GM21529 (cell line): ENCODE measurements around the gene SH3GL2.

Experiments
- ATAC-seq: cut with Tn5 transposase; IDR thresholded peaks from one replicate; pipeline ENCODE4 v1.9.1; 2021; ENCODE audit not compliant: unreplicated experiment

Gene SH3GL2

DNA sequence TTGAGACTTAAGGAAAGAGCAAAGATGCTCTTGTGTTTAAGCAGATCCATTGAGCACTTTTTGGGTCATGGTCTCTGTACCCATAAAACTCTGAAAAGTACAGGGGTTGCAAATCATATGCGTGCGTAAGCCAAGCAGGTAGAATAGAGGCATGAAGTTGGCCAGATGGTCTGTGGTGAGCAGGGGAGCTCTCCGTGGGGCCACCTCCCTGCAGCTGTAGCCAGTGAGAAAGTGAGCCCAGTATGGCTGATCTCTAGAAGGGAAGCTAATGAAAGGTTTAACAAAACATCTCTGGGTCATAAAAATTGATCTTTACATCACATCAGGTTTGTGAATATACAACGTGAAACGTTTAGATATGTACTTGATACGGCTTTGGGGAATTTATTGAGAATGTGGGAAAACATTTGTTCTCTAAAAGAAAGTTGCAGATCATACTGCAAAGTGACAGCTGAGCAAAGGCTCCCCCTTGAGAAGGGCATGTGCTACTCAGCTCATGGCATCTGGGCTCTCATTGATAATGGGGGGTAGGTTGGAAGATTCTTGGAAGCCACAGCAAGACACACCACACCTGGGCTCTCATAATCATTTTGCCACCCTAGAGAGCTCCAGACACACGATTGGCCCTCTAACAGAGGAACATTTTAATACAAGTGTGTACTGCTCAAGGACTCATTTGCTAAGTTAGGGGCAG lies 30.6 kb downstream of the SH3GL2 start:
- no peak for ATAC-seq

DNA sequence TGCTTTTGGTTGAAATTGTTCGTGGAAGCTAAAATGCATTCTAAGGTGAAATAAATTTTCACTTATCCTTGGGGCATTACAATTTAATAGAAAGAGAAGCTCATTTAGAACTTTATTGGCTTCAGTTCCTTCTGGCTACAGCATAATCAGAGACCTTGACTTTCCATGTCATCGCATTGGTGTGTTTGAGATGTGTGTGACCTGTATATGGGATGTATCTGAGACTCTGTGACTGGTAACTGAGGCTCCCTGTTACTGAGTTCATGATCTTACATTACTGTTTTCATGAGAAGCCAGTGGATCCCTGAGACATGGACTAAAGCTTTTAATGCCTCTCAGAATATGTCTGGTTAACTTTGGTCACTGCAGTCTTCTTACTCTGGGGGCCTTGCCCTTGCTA lies 32.5 kb downstream of the SH3GL2 start:
- ATAC-seq: no peak

DNA sequence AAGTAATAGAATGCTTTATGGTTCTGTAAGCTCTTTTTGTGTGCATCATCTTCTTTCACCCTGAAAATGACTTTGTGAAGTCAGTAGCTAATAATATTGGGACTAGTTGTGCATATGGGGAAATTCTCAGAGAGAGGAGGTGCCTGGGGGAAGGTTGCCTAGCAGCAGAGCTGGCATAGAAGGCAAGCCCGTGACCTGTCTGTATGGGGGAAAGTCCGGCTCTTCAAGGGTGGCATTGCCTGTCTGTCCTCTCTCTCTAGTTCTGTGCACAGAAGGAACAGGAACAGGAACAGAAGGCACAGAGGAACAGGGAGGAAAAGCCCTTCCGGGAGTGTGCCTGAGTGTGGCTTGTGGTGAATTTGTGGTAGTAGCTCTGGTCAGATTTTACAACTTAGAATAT lies 33.1 kb downstream of the SH3GL2 start:
- no peak for ATAC-seq

DNA sequence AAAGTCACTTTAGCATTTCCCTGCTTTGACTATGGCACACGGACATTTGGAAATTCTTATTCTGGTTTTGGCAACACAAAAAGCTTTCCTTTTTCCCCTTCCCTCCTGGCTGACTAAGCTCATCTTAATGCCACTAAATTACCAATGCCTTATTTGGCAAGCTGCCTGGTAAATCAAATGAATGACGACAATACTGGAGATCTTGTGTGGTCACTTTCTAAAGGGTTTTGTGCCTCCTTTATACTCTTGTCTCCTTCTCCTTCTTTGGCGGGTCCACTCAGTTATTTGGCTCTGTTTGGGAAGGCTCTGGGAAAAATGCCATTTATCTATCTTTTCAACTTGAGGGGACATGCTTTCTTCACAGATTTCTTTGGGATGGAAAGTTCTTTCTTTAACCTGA lies 34.9 kb downstream of the SH3GL2 start:
- ATAC-seq: no peak

DNA sequence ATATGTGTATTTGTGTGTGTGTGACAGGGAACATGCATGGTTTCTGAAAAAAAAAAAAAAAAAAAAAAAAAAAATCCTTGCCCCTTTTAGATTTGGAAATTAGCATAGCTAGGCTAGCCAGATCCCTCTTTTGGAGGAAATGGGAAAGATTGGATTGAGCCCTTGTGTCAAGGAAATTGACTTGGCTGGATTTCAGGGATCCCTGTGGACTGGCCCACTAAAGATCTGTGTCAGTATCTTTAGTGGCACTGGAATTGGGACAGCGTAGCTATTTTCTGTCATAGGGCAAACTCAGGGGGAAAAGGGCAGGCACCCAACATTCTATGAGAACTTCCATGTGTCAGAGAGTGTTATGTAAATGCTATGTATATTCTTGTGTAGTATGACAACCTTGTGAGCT lies 35.4 kb downstream of the SH3GL2 start:
- ATAC-seq: no peak

DNA sequence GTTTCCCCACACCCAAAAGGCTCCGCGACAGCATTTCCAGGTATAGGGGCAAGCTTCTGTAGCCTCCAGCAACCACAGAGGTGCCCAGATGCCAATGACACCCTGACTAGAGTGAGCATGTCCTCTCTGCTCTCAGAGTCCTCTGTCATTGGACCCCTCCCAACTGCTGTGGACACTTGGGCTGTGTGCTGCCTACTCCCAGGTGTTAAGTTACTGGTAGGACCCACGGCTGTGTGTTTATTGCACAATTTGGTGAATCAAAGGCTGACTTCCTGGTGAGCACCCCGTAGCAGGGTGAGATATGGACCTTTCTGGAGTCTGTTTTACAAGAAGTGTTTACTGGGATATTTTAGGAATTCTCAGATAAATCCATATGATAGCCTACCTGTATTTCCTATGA lies 36.0 kb downstream of the SH3GL2 start:
- ATAC-seq: no peak

DNA sequence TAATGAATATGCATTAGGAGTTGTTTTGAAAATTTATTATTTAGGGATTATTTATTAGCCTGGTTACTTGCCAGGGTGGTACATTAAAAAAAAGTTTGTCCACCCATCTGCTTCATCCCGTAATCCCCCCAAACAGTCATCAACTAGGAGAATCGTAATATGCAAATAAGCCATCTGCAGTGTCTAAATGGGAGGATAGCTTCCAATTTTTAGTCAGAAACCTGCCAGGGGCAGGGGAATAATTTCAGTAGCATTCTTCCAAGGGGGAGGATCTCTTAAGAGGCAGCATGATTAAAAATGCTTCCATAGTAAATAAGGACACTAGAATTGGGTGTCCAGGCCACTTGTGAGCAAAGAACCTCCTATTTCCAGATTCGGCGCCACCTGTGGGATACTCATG lies 43.3 kb downstream of the SH3GL2 start:
- ATAC-seq: no peak

DNA sequence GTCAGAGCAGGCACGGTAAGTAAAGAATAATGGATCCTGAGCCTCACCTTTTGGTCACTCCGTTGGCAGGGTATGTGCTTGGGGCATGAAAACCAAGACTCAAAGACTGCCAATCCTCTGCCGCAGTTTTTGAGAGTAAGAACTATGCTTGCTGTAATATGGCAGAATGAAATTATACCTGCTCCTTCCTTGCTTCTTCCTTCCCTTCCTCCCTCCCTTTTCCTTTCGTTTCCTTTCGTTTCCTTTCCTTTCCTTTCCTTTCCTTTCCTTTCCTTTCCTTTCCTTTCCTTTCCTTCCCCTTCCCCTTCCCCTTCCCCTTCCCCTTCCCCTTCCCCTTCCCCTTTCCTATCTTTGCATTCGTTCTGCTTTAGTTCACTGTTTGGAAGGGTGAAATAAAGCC lies 43.9 kb downstream of the SH3GL2 start:
- ATAC-seq: no peak

DNA sequence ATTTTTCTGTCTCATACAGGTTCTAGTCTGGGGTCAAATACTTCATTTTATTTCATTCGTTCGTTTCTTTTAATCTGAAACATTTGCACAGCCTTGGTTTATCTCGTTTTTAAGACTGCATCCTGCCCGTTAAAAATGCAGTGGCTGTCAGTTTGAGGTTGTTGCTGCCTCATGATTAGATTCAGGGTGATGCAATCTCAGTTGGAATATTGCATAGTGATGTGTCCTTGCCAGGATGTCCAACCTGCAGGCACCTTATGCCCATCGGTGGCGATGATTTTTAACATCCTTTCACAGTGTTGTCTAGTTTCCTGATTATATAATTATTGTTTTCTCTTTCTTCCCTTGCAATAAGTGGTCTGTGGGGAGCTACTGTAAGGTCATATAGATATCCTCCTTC lies 45.1 kb downstream of the SH3GL2 start:
- ATAC-seq: no peak

DNA sequence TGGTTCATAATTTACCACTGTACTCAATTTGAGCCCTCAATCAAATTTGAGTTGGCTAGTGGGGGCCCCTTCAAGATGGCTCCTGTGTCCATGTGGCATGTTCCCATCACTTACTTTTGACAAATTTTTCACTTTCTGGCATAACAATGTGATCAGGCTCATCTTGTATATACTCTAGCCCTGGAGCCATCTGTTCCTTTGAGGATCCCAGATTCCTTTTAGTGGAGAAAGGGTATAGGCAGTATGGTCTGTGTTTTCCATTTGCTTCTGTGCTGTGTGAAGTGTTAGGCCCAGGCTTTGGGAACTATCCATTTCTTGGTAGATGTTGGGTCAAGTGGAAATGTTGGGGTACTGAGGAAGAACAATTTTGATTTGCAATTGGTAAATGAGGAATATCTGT lies 45.7 kb downstream of the SH3GL2 start:
- no peak for ATAC-seq

DNA sequence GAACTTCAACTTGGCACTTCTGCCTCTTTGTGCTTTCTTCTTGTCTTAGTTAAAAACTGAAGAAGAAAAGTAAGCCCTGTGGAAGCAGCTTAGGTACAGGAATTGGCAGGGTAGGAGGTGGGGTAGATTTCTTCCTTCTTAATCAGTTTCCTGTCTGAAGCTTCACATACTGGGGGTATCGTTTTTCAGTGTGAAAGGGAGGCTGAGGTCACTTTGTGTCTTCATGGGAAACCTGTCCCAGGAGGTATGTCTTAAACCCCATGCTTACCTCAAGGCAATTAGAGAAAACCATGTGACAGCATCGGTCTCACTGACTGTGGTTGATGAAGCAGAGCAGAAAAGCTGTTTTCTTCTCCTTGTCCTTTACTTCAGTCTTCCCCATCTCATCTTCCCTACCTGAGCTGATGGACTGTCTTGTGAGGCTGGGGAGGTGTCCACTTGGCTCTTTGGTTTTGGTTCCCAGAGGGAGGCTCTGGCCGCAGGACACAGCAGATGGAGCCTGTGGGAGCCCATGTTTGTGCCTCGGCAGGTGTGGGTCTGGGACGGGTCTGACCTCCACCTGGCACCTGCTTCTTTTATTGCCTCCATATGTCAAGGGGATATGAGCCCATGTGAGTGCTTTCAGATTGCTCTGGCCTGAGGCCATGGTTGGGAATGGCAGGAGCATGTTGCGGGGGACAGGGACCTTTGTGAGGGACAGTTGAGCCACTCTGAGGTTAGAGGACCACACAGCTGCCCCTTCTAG lies 47.0 kb downstream of the SH3GL2 start:
- ATAC-seq: no peak

DNA sequence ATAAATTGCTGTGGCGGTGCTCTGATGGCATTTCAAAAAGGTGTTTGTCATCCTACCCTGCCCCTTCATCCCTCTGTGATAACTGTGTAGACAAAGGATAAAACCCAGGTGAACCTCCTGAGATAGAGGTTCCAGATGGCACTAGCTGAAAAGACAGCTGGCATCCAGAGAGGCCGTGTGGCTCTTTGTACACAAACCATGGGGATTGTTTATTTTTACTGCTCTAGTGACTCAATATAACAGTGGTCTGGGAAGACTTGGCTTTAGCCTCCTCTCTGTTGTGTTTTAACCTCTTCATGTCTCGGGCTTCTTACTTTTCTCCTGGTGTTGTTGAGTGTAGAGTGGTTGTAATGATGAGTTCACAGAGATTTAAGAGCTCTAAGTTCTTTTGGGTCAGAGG lies 48.8 kb downstream of the SH3GL2 start:
- ATAC-seq: no peak

DNA sequence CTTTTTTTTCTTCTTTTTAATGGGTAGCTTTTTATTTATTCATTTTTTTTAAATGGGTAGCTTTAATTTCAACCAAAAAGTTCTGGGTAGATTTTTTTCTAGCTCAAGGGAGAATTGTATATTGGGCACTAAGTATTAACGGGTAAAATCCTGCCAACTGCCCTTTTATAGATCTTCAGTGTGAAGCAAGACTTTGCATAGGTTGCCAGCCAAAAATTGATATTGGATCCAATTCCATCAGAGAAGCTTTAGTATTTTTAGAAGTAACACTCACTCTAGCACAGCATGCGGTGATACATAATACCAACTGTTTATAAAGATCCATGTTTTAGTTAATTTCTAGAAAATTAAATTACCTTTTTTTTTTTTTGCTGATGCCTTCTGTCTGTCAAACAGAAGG lies 49.8 kb downstream of the SH3GL2 start:
- no peak for ATAC-seq

DNA sequence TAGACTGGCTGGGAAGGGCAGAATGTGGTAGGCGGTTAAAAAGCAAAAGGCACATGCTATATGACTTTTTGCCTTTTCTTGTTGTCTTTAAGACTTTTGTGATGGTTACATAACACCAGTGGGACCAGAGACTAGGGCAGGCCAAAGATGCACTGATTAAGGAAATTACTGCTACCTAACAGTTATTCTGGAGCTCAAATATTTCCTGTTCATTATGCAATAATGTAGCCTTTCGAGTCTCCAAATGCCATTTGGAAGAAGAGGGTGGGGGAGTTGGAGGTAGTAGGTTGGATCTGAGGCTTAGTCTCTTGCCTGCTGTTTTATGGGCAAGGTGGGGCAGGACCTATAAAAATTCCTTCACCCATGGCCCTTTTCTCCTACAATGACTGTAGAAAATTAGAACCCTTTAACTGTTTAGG lies 51.7 kb downstream of the SH3GL2 start:
- ATAC-seq: no peak

DNA sequence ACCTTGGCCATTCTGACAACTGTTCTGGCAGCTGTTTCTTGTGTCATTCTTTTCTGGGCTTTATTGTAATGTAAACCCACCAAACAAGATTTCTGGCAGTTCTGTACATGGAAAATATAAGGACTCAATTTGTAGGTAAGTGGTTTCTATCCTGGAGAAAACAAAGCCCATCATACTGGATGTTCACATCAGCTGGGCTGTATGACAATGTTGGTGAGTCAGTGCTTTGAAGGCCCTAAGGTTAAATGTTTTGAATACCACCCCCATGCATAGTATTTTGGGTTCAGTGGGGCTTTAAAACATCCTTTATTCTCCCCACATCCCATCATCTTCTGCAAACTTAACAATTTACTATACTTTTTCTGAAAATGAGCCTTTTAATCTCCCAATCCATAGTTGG lies 52.5 kb downstream of the SH3GL2 start:
- no peak for ATAC-seq

DNA sequence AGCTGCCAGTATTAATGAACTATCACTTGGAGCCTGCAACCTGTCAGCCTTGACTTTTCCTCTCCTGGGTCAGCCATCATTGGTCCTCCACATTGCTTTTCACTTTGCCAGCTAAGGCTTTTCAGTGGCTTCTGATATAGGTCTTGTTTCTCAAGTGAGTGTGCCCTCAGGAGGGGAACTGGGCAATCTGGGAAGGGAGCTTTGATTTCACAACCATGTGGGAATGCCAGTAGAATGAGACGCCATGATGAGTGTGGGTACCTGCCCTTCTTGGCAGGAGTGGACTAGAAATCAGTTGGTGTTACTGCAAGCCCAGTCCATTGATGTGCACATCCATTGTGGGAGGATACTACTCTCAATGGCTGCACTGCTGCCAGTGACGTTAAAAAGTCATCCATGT lies 54.1 kb downstream of the SH3GL2 start:
- no peak for ATAC-seq

DNA sequence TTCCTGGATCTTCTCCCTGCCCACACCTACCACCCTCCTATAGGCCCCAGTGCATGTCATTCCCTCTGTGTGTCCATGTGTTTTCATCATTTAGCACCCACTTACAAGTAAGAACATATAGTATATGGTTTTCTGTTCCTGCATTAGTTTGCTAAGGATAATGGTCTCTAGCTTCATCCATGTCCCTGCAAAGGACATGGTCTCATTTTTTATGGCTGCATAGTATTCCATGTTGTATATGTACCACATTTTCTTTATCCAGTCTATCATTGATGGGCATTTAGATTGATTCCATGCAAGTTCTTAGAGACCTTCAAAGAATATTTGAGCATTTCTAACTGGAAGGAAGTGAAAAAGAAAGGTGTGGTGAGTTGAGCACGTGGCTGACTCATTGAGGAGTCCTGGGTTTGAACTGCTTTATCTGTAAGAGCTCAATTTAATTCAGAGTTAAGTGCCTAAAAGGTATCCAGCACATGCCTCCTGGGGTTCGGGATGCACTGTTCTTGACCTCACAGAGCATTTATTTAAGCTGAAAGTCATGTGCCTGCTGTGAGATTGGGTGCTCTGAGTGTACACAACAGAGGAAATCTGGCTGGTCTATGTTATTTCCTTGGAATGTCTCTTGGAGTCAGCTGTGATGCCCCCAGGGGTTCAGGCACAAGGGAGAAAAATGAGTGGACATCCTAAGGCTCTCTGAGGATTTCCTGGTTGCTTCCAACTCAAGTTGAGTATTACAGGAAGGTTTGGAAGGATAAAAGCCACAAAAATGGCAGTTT lies 56.4 kb downstream of the SH3GL2 start:
- no peak for ATAC-seq

DNA sequence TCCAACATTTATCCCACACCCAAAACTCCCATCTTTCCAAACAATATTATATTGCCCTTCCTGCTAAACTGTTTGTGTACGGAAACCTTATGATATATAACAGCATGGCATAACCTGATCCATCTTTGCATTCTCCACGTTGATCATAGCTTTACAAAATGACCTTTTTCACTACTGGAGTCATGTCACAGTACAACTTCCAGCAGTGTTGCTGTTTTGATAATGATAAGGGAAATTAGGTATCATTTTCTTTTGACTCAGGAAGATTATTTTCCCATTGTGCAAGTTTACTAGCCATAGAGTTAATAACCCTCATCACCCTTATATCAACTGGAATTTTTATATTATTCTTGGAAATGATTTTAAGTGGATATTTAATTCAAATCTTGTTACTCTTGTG lies 57.5 kb downstream of the SH3GL2 start:
- no peak for ATAC-seq

DNA sequence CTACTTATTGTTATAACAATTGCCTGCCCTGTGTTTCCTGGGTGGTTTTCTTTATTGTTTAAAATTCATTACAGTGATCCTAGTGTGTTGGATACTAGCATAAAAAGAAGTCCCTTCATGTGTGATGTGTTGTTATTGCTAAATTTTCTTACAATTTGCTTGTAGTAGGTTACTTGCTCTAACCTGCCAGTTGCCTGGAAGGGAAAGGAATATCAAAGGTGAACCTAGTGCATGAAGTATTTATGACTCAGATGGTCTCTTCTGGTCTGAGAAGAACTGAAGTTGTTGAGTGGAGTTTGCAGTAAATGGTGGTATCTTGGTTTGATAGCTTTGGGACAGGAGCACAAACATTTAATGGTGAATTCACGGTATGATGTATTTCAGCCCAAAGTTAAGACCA lies 58.0 kb downstream of the SH3GL2 start:
- no peak for ATAC-seq

DNA sequence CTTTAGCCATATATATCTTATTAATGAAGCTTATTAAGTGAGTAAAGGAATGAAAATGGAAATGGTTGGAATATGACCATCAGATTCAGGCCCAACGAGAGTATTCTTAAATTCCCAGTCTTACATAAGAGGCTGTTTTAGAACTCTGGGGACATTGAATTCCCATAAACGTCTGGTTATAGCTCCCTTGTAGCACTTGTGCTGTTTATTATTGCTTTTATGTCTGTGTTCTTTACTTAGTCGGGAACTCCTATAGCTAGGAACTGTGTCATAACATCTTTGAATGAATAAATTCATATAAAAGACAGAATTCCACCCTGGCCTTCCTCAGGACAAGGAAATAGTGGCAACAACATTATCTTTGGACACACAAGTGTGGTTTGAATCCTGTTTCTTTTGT lies 58.4 kb downstream of the SH3GL2 start:
- no peak for ATAC-seq

DNA sequence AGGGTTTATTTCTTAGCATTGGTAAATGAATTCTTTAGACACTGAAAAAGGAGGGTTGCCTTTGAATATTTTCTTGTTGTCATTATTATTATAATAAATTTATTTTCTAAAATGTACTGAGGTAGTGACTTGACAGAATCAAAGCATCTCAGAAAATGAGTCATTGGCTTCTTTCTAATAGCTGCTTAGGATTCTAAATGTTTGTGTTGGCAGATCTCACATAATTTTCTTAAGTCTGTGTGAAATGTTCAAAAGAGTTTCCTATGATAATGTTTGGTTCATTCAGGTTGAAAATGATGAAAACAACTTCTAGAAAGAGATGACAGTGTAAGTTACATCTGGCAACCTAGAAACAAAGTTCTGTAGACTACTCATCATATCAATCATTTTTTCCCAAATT lies 69.7 kb downstream of the SH3GL2 start:
- no peak for ATAC-seq

DNA sequence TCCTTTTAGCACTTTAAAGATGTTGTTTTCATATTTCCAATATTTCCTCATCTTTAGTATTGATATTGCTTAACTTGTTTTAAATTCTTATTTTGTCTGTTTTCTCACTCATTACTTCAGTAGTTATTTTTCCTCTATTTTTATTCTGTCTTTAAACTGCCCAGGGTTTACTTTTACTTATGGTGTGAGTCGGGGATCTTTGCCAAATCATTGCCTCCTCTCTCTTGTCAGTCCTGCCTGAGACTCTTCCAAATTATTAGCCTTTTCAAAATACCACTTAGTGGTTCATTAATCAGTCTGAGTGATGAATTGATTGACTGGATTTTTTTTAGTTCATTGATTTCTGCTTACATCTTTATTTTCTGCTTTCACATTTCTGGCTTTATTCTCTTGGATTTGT lies 72.9 kb downstream of the SH3GL2 start:
- no peak for ATAC-seq
